B cell (primary cell): ENCODE data around the gene RASL10A.

Experiments
- EZH2 ChIP-seq: IDR thresholded peaks from 2 replicates; pipeline ENCODE4 v1.6.1; 2012; ENCODE audit warnings: borderline replicate concordance, low read depth, mild to moderate bottlenecking, moderate library complexity, low read length; ENCODE audit not compliant: insufficient read depth, poor library complexity, severe bottlenecking
- TF ChIP-seq, protein P1 (sequence below): fragments of 200-600 bp; IDR thresholded peaks from one replicate; pipeline ENCODE4 v1.8.0; 2022; ENCODE audit warnings: antibody characterized with exemption, mild to moderate bottlenecking

DNA sequence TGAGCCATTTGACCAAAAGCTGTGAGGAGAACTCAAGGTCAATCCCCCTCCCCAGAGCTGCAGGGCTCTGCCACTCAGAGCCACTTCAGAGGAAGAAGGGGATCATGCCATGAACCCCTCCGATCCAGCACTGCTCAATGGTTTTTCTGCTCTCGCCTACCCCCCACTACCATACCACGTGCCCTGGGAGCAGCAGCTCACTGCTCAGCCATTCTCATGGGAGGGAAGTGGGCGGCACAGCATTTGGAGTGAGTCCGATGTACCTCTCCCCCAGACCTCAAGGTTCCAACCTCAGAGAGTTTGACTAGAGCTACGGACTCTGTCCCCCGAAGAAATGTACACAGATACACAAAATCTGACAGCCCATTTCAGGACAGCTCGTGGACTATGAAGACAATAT lies 38.4 kb upstream of the RASL10A start:
- TF ChIP-seq, protein P1, sequence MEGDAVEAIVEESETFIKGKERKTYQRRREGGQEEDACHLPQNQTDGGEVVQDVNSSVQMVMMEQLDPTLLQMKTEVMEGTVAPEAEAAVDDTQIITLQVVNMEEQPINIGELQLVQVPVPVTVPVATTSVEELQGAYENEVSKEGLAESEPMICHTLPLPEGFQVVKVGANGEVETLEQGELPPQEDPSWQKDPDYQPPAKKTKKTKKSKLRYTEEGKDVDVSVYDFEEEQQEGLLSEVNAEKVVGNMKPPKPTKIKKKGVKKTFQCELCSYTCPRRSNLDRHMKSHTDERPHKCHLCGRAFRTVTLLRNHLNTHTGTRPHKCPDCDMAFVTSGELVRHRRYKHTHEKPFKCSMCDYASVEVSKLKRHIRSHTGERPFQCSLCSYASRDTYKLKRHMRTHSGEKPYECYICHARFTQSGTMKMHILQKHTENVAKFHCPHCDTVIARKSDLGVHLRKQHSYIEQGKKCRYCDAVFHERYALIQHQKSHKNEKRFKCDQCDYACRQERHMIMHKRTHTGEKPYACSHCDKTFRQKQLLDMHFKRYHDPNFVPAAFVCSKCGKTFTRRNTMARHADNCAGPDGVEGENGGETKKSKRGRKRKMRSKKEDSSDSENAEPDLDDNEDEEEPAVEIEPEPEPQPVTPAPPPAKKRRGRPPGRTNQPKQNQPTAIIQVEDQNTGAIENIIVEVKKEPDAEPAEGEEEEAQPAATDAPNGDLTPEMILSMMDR: no peak
- no peak for TF ChIP-seq EZH2
